T-helper 2 cell treated with Interferon-gamma antibody and Interleukin-4, amounts not matched to agents 100 ng/mL and 5 ng/mL, for 36 hours (primary cell): ENCODE results near the gene C14orf119. TPM values are rescaled to one million over a fixed set of nuclear protein-coding genes. Genes with fewer than 3 reads are reported as not detected.

ENCODE experiments used
- intact Hi-C: fragments of 100-400 bp; cut with micrococcal nuclease; formaldehyde crosslinking; loops from one replicate; pipeline ENCODE4 v1.15.1; 2023
- total RNA-seq: library from RNA; stranded (reverse); gene quantifications from 2 replicates; pipeline ENCODE4 v1.2.3, GENCODE V29; 2022

The C14orf119 gene
- total RNA-seq, 1 donor from 2014 or later, result 41.2 TPM

DNA sequence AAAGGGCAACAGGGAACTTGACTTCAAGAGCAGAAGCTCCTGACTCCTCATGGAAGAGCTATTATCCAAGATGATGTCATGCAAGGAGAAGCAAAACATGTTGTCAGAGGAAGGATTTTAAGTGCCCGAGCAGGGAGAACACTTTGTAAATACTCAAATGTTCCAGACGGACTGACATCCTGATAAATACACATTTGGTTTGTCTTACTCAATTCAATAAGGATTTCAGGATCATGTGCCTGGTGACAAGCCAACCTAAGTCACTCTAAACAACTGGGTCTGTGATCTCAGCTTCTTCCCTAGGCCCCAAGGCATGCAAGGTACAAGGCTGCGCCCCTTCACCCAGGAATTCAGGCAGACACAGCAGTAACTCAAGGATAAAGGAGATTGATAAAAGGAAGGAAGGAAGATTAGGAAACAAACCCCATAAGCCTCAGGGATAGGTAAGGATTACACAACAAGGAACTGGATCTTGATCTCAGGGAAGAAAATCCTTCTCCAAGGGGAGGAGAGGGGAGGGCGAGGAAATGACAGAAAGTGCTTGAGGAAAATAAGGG, 50.6 kb downstream of the C14orf119 start:
- intact Hi-C loops, result no loop called here

GRCh38 chr14:23146351-23146910, 51.1 kb downstream of the C14orf119 start:
- intact Hi-C loops, result no loop called here

DNA sequence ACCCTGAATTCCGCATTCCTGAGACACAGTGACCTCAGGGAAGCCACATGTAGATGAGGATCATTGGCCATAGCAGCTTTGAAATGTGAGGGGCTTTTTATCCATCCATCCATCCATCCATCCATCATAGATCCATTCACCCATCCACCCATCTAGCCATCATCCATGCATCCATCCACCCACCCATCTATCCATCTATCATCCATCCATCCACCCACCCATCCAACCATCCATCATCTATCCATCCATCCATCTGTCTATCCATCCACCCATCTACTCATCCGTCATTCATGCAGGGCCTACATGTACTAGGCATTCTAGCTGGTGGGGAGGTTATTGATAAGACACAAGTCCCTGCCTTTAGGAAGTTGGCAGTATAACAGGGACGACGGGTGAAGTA, 51.7 kb downstream of the C14orf119 start:
- intact Hi-C loops, result no loop called here

DNA sequence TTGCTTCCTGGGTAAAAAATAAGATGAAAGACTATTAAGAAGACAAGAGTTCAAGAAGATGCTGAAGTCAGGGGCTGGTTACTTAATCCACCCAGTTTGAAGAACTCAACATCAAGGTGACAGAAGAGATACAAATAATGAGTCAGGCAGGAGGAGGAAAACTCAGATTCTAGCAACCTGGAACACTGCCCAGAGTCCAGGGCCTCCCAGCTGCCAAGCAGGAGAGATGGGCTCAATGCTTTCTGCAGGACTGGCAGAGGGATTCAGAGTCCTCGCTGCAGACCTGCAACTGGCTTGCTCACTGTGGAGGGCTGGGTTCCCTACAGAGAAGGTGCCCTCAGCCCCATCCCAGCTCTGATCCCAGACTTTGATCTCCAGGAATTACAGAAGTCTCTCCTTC, 52.4 kb downstream of the C14orf119 start:
- intact Hi-C loops, result no loop called here

- intact Hi-C loops, result no loop called here
Observed at GRCh38 chr14:23148591-23149249, 53.4 kb downstream of the C14orf119 start.

GRCh38 chr14:23149745-23150144, 54.4 kb downstream of the C14orf119 start:
- intact Hi-C loops, result no loop called here

Other genes starting within 250 kb of the C14orf119 start
- gene LRP10, start 223.8 kb upstream of the C14orf119 start, total RNA-seq, result 51.0 and 52.5 TPM in 2 replicates
- gene REM2, start 212.3 kb upstream of the C14orf119 start, total RNA-seq, result 0.34 and 0.48 TPM in 2 replicates
- gene RBM23, start 176.4 kb upstream of the C14orf119 start, total RNA-seq, result 84.7 and 88.9 TPM in 2 replicates
- 78.8 and 86.6 TPM in 2 replicates for gene PRMT5, start 166.1 kb upstream of the C14orf119 start, total RNA-seq
- gene HAUS4, start 138.4 kb upstream of the C14orf119 start, total RNA-seq, result 54.4 and 60.0 TPM in 2 replicates
- gene AJUBA, start 113.0 kb upstream of the C14orf119 start, total RNA-seq, result 0.66 and 0.91 TPM in 2 replicates
- gene C14orf93, start 85.4 kb upstream of the C14orf119 start, total RNA-seq, result 9.1 and 10.2 TPM in 2 replicates
- 70.8 and 72.4 TPM in 2 replicates for gene PSMB5, start 60.6 kb upstream of the C14orf119 start, total RNA-seq
- gene PSMB11, start 53.3 kb upstream of the C14orf119 start, total RNA-seq, result not detected in 2 replicates
- gene CDH24, start 38.0 kb upstream of the C14orf119 start, total RNA-seq, result 2.6 and 3.0 TPM in 2 replicates
- gene ACIN1, start 369 bp upstream of the C14orf119 start, total RNA-seq, result 201 and 210 TPM in 2 replicates
- gene CIROP, start 9.5 kb downstream of the C14orf119 start, total RNA-seq, result not detected in 2 replicates
- 0.09 TPM in 1 of 2 replicates, not detected in the other for gene CEBPE, start 23.8 kb downstream of the C14orf119 start, total RNA-seq
- 1.0 and 2.0 TPM in 2 replicates for gene SLC7A8, start 88.2 kb downstream of the C14orf119 start, total RNA-seq
- not detected in 2 replicates for gene RNF212B, start 142.4 kb downstream of the C14orf119 start, total RNA-seq
- gene HOMEZ, start 190.6 kb downstream of the C14orf119 start, total RNA-seq, result 10.3 and 10.9 TPM in 2 replicates
- 26.3 and 26.5 TPM in 2 replicates for gene PPP1R3E, start 207.4 kb downstream of the C14orf119 start, total RNA-seq
- 6.4 and 8.5 TPM in 2 replicates for gene BCL2L2, start 211.3 kb downstream of the C14orf119 start, total RNA-seq
- 195 and 196 TPM in 2 replicates for gene PABPN1, start 226.0 kb downstream of the C14orf119 start, total RNA-seq